ENCODE results near the gene TAP1.

DNA sequence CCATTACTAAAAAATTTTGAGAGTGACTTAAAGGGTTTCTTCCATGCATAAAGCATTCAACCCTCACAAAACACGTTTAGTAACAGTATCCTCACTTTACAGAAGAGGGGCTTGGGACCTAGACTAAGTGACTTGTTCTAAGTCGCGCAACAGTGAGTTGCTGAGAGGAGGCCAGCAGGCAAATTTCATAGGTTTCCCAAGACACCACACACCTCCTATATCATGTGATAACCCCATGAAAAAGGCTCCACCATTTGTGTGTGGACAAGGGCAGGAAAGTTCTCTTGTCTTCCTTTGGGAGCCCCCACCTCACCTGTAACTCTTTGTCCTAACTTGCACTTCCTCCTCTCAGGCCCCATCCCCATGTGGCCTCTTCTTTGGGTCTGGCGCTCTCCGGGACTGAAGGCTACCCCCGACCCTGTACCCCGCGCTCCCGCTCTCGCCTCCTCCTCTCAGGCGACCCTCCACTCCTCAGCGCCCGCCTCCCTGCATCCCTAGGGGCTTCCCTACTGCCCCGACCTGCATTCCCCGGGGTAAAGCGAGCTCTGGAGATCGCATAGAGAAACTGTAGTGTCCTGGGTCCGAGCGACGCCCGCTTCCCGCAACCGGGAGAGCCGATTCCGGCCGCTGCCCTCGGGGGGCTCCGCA, 10.0 kb downstream of the TAP1 start:
- TF ChIP-seq HDAC2 (IDR thresholded peaks at IDR 0.05) (0 out of 2 replicates have a peak, but pooled peaks have one; percentile 30), RAD21 (IDR thresholded peaks at IDR 0.05; ENCODE audit: insufficient read depth, low read depth, low read length) (no peak), YY1 (IDR thresholded peaks at IDR 0.05; ENCODE audit: low read depth, low read length) (no peak), ZNF274 (IDR thresholded peaks at IDR 0.05; ENCODE audit: insufficient read depth, insufficient read length) (no peak), ZNF207 (IDR thresholded peaks at IDR 0.05; ENCODE audit: borderline replicate concordance) (no peak), PML (IDR thresholded peaks at IDR 0.05; ENCODE audit: low read length) (no peak), GABPA (IDR thresholded peaks at IDR 0.05; ENCODE audit: low read depth) (no peak), NBN (IDR thresholded peaks at IDR 0.05) (no peak), CREB1 (IDR thresholded peaks at IDR 0.05; ENCODE audit: low read depth) (no peak)
- TF ChIP-seq, protein P1, sequence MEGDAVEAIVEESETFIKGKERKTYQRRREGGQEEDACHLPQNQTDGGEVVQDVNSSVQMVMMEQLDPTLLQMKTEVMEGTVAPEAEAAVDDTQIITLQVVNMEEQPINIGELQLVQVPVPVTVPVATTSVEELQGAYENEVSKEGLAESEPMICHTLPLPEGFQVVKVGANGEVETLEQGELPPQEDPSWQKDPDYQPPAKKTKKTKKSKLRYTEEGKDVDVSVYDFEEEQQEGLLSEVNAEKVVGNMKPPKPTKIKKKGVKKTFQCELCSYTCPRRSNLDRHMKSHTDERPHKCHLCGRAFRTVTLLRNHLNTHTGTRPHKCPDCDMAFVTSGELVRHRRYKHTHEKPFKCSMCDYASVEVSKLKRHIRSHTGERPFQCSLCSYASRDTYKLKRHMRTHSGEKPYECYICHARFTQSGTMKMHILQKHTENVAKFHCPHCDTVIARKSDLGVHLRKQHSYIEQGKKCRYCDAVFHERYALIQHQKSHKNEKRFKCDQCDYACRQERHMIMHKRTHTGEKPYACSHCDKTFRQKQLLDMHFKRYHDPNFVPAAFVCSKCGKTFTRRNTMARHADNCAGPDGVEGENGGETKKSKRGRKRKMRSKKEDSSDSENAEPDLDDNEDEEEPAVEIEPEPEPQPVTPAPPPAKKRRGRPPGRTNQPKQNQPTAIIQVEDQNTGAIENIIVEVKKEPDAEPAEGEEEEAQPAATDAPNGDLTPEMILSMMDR (IDR thresholded peaks at IDR 0.05 in 2 of 3, conservative IDR thresholded peaks at IDR 0.05 in 1 of 3; ENCODE audit: control insufficient read depth in 2 of 3, extremely low read depth in 1 of 3, insufficient read depth in 1 of 3, low read depth in 3 of 3, low read length in 3 of 3): 0 out of 6 replicates have a peak, but pooled peaks of 1 of the 3 experiments have one; percentile 1
- TF ChIP-seq, protein P2, sequence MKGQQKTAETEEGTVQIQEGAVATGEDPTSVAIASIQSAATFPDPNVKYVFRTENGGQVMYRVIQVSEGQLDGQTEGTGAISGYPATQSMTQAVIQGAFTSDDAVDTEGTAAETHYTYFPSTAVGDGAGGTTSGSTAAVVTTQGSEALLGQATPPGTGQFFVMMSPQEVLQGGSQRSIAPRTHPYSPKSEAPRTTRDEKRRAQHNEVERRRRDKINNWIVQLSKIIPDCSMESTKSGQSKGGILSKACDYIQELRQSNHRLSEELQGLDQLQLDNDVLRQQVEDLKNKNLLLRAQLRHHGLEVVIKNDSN (IDR thresholded peaks at IDR 0.05; ENCODE audit: borderline replicate concordance, extremely low read length, insufficient read depth, low read depth, low read length): no peak
- TF ChIP-seq, protein P3, sequence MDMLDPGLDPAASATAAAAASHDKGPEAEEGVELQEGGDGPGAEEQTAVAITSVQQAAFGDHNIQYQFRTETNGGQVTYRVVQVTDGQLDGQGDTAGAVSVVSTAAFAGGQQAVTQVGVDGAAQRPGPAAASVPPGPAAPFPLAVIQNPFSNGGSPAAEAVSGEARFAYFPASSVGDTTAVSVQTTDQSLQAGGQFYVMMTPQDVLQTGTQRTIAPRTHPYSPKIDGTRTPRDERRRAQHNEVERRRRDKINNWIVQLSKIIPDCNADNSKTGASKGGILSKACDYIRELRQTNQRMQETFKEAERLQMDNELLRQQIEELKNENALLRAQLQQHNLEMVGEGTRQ (IDR thresholded peaks at IDR 0.05; ENCODE audit: borderline replicate concordance, low read depth, low read length): no peak
